ENCODE measurements around the gene OR2T1. TPM values are rescaled to one million over a fixed set of nuclear protein-coding genes. Genes with fewer than 3 reads are reported as not detected.
"Not testable (repeated sequence)": the region's sequence is repeated elsewhere in the genome, so short reads cannot be mapped to it uniquely, and the experiment has no call there.

Gene OR2T1
- total RNA-seq, 2 experiments from 2014 or later: not detected

- H3K36me3 ChIP-seq (ENCODE audit: insufficient read depth, low read length); H3K27ac ChIP-seq (ENCODE audit: low read depth, low read length, poor library complexity, severe bottlenecking); H3K79me2 ChIP-seq (ENCODE audit: insufficient read depth, low read depth, low read length); POLR2A ChIA-PET; H3K9me3 ChIP-seq (ENCODE audit: low read length); H3K4me3 ChIP-seq (ENCODE audit: low read depth, low read length, poor library complexity, severe bottlenecking); H3K4me2 ChIP-seq (ENCODE audit: low read length); DNase-seq (ENCODE audit: low spot score); H3K9me2 ChIP-seq (ENCODE audit: insufficient read depth, low read length); H4K20me1 ChIP-seq (ENCODE audit: insufficient read depth, low read length); intact Hi-C loops (cut with micrococcal nuclease; ENCODE audit: unreplicated experiment); CTCF ChIA-PET (ENCODE audit: unreplicated experiment); H3K4me1 ChIP-seq (ENCODE audit: insufficient read depth, low read length, poor library complexity, severe bottlenecking); BruUV-seq (replicated peaks); H2AFZ ChIP-seq (ENCODE audit: low read length): not testable (repeated sequence)
These were observed 32.1 kb downstream of the OR2T1 start for GRCh38 chr1:248434913-248435312.

GRCh38 chr1:248436303-248436702 is 33.5 kb downstream of the OR2T1 start:
- CTCF ChIA-PET (ENCODE audit: unreplicated experiment); H2AFZ ChIP-seq (ENCODE audit: low read length): not testable (repeated sequence)

GRCh38 chr1:248438668-248439067 is 35.8 kb downstream of the OR2T1 start:
- H3K4me3 ChIP-seq (ENCODE audit: low read depth, low read length, poor library complexity, severe bottlenecking); H4K20me1 ChIP-seq (ENCODE audit: insufficient read depth, low read length); BruUV-seq (replicated peaks); DNase-seq (ENCODE audit: low spot score); H3K4me2 ChIP-seq (ENCODE audit: low read length); H3K4me1 ChIP-seq (ENCODE audit: insufficient read depth, low read length, poor library complexity, severe bottlenecking); H3K9me3 ChIP-seq (ENCODE audit: low read length); H3K27ac ChIP-seq (ENCODE audit: low read depth, low read length, poor library complexity, severe bottlenecking); H3K9me2 ChIP-seq (ENCODE audit: insufficient read depth, low read length); H3K36me3 ChIP-seq (ENCODE audit: insufficient read depth, low read length); H2AFZ ChIP-seq (ENCODE audit: low read length); H3K79me2 ChIP-seq (ENCODE audit: insufficient read depth, low read depth, low read length); POLR2A ChIA-PET; intact Hi-C loops (cut with micrococcal nuclease; ENCODE audit: unreplicated experiment); CTCF ChIA-PET (ENCODE audit: unreplicated experiment): not testable (repeated sequence)

More at GRCh38 chr1:248436303-248436702, 33.5 kb downstream of the OR2T1 start:
- DNase-seq (ENCODE audit: low spot score); H4K20me1 ChIP-seq (ENCODE audit: insufficient read depth, low read length); H3K9me3 ChIP-seq (ENCODE audit: low read length); BruUV-seq (replicated peaks); POLR2A ChIA-PET; H3K4me2 ChIP-seq (ENCODE audit: low read length); H3K27ac ChIP-seq (ENCODE audit: low read depth, low read length, poor library complexity, severe bottlenecking); H3K9me2 ChIP-seq (ENCODE audit: insufficient read depth, low read length); H3K36me3 ChIP-seq (ENCODE audit: insufficient read depth, low read length); H3K4me1 ChIP-seq (ENCODE audit: insufficient read depth, low read length, poor library complexity, severe bottlenecking); H3K79me2 ChIP-seq (ENCODE audit: insufficient read depth, low read depth, low read length); intact Hi-C loops (cut with micrococcal nuclease; ENCODE audit: unreplicated experiment); H3K4me3 ChIP-seq (ENCODE audit: low read depth, low read length, poor library complexity, severe bottlenecking): not testable (repeated sequence)

- BruUV-seq (replicated peaks); DNase-seq (ENCODE audit: low spot score); H3K4me1 ChIP-seq (ENCODE audit: insufficient read depth, low read length, poor library complexity, severe bottlenecking); H3K4me3 ChIP-seq (ENCODE audit: low read depth, low read length, poor library complexity, severe bottlenecking); H3K36me3 ChIP-seq (ENCODE audit: insufficient read depth, low read length); H2AFZ ChIP-seq (ENCODE audit: low read length); POLR2A ChIA-PET; H4K20me1 ChIP-seq (ENCODE audit: insufficient read depth, low read length); H3K27ac ChIP-seq (ENCODE audit: low read depth, low read length, poor library complexity, severe bottlenecking); H3K9me2 ChIP-seq (ENCODE audit: insufficient read depth, low read length); H3K79me2 ChIP-seq (ENCODE audit: insufficient read depth, low read depth, low read length); intact Hi-C loops (cut with micrococcal nuclease; ENCODE audit: unreplicated experiment); H3K9me3 ChIP-seq (ENCODE audit: low read length); H3K4me2 ChIP-seq (ENCODE audit: low read length); CTCF ChIA-PET (ENCODE audit: unreplicated experiment): not testable (repeated sequence)
These were observed 36.4 kb downstream of the OR2T1 start for GRCh38 chr1:248439283-248439682.

GRCh38 chr1:248442500-248443277 is 39.8 kb downstream of the OR2T1 start:
- H3K9me3 ChIP-seq (ENCODE audit: low read length); DNase-seq (ENCODE audit: low spot score); H3K4me2 ChIP-seq (ENCODE audit: low read length); H4K20me1 ChIP-seq (ENCODE audit: insufficient read depth, low read length); H2AFZ ChIP-seq (ENCODE audit: low read length); H3K4me1 ChIP-seq (ENCODE audit: insufficient read depth, low read length, poor library complexity, severe bottlenecking); H3K36me3 ChIP-seq (ENCODE audit: insufficient read depth, low read length); H3K4me3 ChIP-seq (ENCODE audit: low read depth, low read length, poor library complexity, severe bottlenecking); H3K9me2 ChIP-seq (ENCODE audit: insufficient read depth, low read length); H3K79me2 ChIP-seq (ENCODE audit: insufficient read depth, low read depth, low read length); CTCF ChIA-PET (ENCODE audit: unreplicated experiment); H3K27ac ChIP-seq (ENCODE audit: low read depth, low read length, poor library complexity, severe bottlenecking); BruUV-seq (replicated peaks); intact Hi-C loops (cut with micrococcal nuclease; ENCODE audit: unreplicated experiment); POLR2A ChIA-PET: not testable (repeated sequence)

GRCh38 chr1:248444603-248445002 is 41.8 kb downstream of the OR2T1 start:
- intact Hi-C loops (cut with micrococcal nuclease; ENCODE audit: unreplicated experiment); H2AFZ ChIP-seq (ENCODE audit: low read length); H3K36me3 ChIP-seq (ENCODE audit: insufficient read depth, low read length); H3K4me1 ChIP-seq (ENCODE audit: insufficient read depth, low read length, poor library complexity, severe bottlenecking); POLR2A ChIA-PET; H3K4me3 ChIP-seq (ENCODE audit: low read depth, low read length, poor library complexity, severe bottlenecking); BruUV-seq (replicated peaks); H3K79me2 ChIP-seq (ENCODE audit: insufficient read depth, low read depth, low read length); H3K9me3 ChIP-seq (ENCODE audit: low read length); CTCF ChIA-PET (ENCODE audit: unreplicated experiment); DNase-seq (ENCODE audit: low spot score); H4K20me1 ChIP-seq (ENCODE audit: insufficient read depth, low read length); H3K4me2 ChIP-seq (ENCODE audit: low read length); H3K27ac ChIP-seq (ENCODE audit: low read depth, low read length, poor library complexity, severe bottlenecking); H3K9me2 ChIP-seq (ENCODE audit: insufficient read depth, low read length): not testable (repeated sequence)
